Large intestine (tissue), 3 donors: ENCODE data around the gene CDH23. TPM values are rescaled to one million over a fixed set of nuclear protein-coding genes. Genes with fewer than 3 reads are reported as not detected.
A peak's percentile ranks its signal among the peaks of the same experiment; 100 is the strongest.

ENCODE experiments used
- DNase-seq, 2 donors: peaks; one replicate each; pipeline versions ENCODE4 v3.0.0 to v3.0.0-alpha.2; 2013
- H3K27ac ChIP-seq: one replicate; pipeline ENCODE4 v1.5.1; 2013; ENCODE audit warnings: low read length
- H3K27me3 ChIP-seq: 2 replicates; pipeline ENCODE4 v1.6.1; 2013; ENCODE audit warnings: low read length; ENCODE audit not compliant: control insufficient read depth, insufficient read depth
- H3K36me3 ChIP-seq: 2 replicates; pipeline ENCODE4 v1.6.1; 2013; ENCODE audit warnings: low read length; ENCODE audit not compliant: control insufficient read depth, insufficient read depth
- H3K4me1 ChIP-seq: one replicate; pipeline ENCODE4 v1.6.1; 2013; ENCODE audit warnings: low read length; ENCODE audit not compliant: control insufficient read depth, insufficient read depth
- H3K4me3 ChIP-seq: one replicate; pipeline ENCODE4 v1.5.1; 2013; ENCODE audit warnings: low read length
- H3K9me3 ChIP-seq: one replicate; pipeline ENCODE4 v1.6.1; 2013; ENCODE audit warnings: mild to moderate bottlenecking, low read depth, low read length, moderate library complexity; ENCODE audit not compliant: control insufficient read depth
- WGBS: methylation state at CpG from one replicate; pipeline ENCODE4 v1.1.5; 2013; ENCODE audit warnings: low lambda C conversion rate; ENCODE audit not compliant: insufficient coverage; 5-methylcytosine and 5-hydroxymethylcytosine counted together
- polyA plus RNA-seq: library from polyadenylated mRNA; unstranded; fragments of 120-200 nt; gene quantifications from one replicate; pipeline ENCODE4 v1.2.1, GENCODE V29; 2013

CDH23 gene
- polyA plus RNA-seq, 1 donor, result 1.7 TPM

DNA sequence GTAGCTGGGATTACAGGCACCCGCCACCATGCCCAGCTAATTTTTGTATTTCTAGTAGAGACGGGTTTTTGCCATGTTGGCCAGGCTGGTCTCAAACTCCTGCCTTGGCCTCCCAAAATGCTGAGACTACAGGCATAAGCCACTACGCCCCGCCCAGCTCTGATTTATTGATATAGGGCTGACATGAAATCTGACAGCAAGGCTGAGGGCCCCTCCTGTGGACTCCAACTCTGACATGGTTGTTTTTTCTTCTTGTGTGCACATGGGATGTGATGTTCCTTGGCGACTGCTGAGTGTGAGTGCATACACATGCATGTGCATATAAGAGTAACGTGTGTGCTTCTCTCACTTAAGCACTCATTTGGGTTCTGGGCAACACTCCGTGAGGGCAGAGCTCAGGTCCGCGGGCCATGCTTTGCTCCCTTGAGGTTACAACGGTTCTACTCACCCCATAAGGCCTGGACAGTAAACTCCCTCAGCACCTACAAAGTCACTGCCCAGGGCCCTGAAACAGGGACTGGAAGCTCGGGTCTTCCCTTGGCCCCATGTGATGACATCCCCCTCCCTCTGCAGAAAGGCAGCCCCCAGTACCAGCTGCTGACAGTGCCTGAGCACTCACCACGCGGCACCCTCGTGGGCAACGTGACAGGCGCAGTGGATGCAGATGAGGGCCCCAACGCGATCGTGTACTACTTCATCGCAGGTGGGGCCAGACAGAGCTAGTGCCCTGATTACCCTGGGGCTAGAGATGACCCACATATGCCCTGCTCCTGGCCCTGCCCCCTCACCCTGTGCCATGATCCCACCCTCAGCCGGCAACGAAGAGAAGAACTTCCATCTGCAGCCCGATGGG lies 410.2 kb downstream of the CDH23 start:
- no peaks in the 10 kb centered on the region for H3K4me1 ChIP-seq
- no peak for DNase-seq
- no peaks in the 10 kb centered on the region for H3K36me3 ChIP-seq
- H3K27ac ChIP-seq, result no peak overlapping the region
- no CpG with 5 or more reads among the region's 23 CpGs for WGBS
- H3K4me3 ChIP-seq, result no peak overlapping the region
- peaks cover 12% of the 10 kb centered on the region for H3K27me3 ChIP-seq
- H3K9me3 ChIP-seq, result no peaks in the 10 kb centered on the region

DNA sequence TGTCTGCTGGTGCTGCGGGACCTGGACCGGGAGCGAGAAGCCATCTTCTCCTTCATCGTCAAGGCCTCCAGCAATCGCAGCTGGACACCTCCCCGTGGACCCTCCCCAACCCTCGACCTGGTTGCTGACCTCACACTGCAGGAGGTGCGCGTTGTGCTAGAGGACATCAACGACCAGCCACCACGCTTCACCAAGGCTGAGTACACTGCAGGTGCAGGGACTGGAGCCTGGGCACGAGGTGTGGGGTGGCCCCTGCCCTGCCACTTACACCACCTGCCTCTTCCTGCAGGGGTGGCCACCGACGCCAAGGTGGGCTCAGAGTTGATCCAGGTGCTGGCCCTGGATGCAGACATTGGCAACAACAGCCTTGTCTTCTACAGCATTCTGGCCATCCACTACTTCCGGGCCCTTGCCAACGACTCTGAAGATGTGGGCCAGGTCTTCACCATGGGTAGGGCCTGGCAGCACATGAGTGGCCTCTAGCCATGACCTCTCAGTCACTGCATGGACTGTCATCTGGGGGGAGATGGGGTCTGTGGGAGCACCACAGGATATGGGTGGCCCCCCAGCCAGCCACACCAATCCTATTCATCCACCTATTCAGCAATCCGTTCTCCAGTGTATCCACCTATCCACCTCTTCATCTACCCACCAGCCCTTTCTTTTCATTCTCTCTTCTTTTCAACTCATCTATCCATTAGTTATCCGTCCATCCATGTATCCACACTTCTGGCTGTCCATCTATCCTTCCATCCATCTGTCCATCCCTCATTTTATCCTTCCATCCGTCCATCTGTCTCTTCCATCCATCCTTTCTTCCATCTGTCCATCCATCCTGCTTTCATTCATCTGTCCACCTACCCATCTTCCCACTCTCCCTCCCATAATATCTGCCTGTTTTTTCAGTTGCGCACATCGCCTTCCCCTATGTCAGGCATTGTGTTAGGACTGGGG lies 411.1 kb downstream of the CDH23 start:
- WGBS, result 97% methylated on average over 3 of the region's 21 CpGs
- no peak overlapping the region for H3K4me3 ChIP-seq
- no peaks in the 10 kb centered on the region for H3K4me1 ChIP-seq
- no peaks in the 10 kb centered on the region for H3K9me3 ChIP-seq
- H3K36me3 ChIP-seq, result no peaks in the 10 kb centered on the region
- peaks cover 12% of the 10 kb centered on the region for H3K27me3 ChIP-seq
- DNase-seq, result no peak
- H3K27ac ChIP-seq, result no peak overlapping the region

DNA sequence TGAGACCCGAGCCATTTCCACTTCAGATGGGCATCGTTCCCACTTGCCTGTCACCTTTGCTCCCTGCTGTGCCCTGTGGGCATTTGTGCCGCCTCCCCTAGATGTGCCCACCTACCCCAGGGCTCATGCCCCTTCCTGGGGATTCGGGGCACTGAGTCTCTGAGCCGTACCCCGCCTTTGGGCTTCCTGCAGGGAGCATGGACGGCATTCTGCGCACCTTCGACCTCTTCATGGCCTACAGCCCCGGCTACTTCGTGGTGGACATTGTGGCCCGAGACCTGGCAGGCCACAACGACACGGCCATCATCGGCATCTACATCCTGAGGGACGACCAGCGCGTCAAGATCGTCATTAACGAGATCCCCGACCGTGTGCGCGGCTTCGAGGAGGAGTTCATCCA lies 412.9 kb downstream of the CDH23 start:
- Histone ChIP-seq H3K9me3 (no peaks in the 10 kb centered on the region), H3K4me1 (no peaks in the 10 kb centered on the region), H3K4me3 (no peak overlapping the region), H3K27me3 (peaks cover 12% of the 10 kb centered on the region), H3K27ac (no peak overlapping the region), H3K36me3 (peaks cover 1% of the 10 kb centered on the region)
- DNase-seq, result no peak
- no CpG with 5 or more reads among the region's 25 CpGs for WGBS

DNA sequence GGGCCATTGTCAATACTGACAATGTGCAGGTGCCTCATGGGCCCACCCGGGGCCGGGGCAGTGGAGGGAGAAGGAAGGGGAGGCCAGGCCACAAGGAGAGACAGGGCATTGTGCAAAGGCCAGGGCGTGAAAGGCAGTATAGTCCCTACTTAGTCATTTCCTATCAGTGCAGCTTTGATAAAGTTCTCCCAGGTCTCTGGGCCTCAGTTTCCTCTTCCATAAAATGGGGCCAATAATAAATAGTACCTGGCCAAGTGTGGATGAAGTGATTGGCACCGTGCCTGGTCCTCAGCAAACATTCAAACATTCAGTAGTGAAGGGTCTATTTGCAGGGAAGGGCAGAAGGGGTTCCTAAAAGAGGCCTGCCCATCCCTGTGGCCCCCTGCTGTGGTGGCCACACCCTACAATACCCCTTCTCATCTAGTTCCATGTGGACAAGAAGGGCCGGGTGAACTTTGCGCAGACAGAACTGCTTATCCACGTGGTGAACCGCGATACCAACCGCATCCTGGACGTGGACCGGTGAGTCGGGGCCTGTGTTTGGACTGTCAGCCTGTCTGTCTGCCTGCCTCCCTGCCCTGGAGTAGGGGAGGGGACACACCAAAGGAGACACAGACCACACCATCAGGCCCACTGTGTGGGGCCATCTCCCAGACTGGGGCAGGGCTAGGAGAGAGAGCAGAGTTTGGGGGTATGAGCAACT lies 413.5 kb downstream of the CDH23 start:
- H3K4me1 ChIP-seq, result no peaks in the 10 kb centered on the region
- H3K36me3 ChIP-seq, result peaks cover 4% of the 10 kb centered on the region
- H3K27ac ChIP-seq, result no peak overlapping the region
- no peak for DNase-seq
- WGBS, result no CpG with 5 or more reads among the region's 13 CpGs
- no peaks in the 10 kb centered on the region for H3K9me3 ChIP-seq
- no peak overlapping the region for H3K4me3 ChIP-seq
- peaks cover 9% of the 10 kb centered on the region for H3K27me3 ChIP-seq

DNA sequence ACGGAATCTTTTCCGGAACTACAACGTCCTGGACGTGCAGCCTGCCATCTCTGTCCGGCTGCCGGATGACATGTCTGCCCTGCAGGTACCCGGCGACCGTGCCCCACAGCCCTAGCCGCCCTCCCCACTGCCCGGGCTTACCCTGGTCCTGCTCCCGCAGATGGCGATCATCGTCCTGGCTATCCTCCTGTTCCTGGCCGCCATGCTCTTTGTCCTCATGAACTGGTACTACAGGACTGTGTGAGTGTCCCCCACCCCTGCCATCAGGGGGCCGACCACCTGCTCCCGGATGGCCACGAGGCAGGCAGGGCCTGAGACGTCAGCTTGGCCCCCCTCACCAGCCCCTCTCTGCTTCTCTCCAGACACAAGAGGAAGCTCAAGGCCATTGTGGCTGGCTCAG lies 414.6 kb downstream of the CDH23 start:
- no peak overlapping the region for H3K27ac ChIP-seq
- no peaks in the 10 kb centered on the region for H3K4me1 ChIP-seq
- DNase-seq, result no peak
- H3K9me3 ChIP-seq, result no peaks in the 10 kb centered on the region
- WGBS, result no CpG with 5 or more reads among the region's 19 CpGs
- no peak overlapping the region for H3K4me3 ChIP-seq
- H3K36me3 ChIP-seq, result peaks cover 15% of the 10 kb centered on the region
- no peaks in the 10 kb centered on the region for H3K27me3 ChIP-seq

DNA sequence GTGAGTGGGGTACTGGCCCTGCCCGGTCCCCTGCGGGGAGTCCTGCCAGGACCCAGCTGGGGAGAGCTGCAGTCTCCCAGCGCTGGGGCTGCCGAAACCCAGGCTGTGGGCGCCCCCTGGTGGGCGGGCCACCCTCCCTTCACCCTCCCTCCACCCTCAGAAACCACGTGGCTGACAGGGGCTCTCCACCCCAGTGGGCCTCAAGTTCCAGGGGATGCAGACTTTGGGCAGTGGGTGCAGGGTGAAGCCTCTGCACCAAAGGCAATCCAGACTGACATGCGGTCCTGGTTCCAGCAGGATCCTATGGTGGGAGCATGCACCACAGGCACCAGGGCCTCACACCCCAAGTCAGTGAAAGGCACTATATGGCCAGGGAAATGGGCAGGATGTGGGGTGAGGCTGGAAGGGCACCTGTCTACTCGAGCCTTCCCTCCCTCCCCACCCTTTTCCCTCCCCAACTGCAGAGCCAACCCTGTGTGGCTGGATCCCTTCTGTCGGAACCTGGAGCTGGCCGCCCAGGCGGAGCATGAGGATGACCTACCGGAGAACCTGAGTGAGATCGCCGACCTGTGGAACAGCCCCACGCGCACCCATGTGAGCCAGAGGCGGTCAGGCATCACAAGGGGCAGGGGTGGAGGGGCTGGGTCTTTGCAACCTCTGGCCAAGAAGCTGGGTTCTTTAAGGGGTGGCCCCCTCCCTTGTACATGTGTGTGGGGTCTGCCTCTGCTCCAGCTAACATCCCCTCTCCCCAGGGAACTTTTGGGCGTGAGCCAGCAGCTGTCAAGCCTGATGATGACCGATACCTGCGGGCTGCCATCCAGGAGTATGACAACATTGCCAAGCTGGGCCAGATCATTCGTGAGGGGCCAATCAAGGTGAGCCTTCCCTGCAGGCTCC lies 415.5 kb downstream of the CDH23 start:
- peak; percentile 45 to 53 for DNase-seq
- Histone ChIP-seq H3K27me3 (no peaks in the 10 kb centered on the region), H3K9me3 (no peaks in the 10 kb centered on the region), H3K4me3 (no peak overlapping the region), H3K4me1 (no peaks in the 10 kb centered on the region), H3K27ac (no peak overlapping the region), H3K36me3 (peaks cover 24% of the 10 kb centered on the region)
- WGBS, result no CpG with 5 or more reads among the region's 22 CpGs

DNA sequence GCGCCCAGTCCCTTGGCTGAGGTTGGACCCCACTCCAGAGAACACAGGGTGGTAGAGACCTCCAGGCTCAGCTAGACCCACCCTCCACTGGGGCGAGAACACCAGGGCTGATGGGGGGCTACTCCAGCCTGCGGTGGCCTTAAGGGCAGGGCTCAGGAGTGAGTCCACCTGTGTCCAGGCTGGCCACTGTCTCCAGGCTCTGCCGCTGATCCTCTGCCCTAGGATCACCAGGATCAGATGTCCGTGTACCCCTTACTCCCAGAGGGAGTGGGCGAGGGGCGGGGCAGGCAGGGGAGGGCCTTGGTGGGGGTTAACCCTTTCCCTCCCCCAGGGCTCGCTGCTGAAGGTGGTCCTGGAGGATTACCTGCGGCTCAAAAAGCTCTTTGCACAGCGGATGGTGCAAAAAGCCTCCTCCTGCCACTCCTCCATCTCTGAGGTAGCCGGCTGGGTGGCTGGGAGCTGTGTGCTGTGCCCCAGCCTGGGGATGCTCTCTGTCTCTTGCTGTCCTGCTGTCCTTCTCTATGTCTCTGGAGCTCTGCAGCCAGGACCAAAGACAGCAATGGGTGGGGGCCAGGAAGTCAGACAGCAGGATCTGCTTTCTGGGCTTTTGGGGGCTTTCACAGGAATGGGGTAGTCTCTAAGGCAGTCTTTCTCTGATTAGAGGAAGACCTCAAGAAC lies 416.3 kb downstream of the CDH23 start:
- Histone ChIP-seq H3K36me3 (peaks cover 32% of the 10 kb centered on the region), H3K4me1 (no peaks in the 10 kb centered on the region), H3K27me3 (no peaks in the 10 kb centered on the region), H3K9me3 (no peaks in the 10 kb centered on the region), H3K4me3 (no peak overlapping the region), H3K27ac (no peak overlapping the region)
- no peak for DNase-seq
- WGBS, result no CpG with 5 or more reads among the region's 11 CpGs

DNA sequence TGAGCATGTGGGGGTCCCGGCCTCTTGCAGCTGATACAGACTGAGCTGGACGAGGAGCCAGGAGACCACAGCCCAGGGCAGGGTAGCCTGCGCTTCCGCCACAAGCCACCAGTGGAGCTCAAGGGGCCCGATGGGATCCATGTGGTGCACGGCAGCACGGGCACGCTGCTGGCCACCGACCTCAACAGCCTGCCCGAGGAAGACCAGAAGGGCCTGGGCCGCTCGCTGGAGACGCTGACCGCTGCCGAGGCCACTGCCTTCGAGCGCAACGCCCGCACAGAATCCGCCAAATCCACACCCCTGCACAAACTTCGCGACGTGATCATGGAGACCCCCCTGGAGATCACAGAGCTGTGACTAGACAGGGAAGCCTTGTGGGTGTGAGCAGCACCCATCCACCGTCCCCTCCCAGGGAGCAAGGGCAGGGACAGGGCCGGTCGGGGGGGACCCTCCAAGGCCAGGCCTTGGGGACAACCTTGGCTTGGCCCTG lies 418.2 kb downstream of the CDH23 start:
- DNase-seq, result no peak
- Histone ChIP-seq H3K27me3 (no peaks in the 10 kb centered on the region), H3K36me3 (peaks cover 51% of the 10 kb centered on the region), H3K4me1 (no peaks in the 10 kb centered on the region), H3K4me3 (no peak overlapping the region), H3K9me3 (no peaks in the 10 kb centered on the region), H3K27ac (no peak overlapping the region)
- no CpG with 5 or more reads among the region's 26 CpGs for WGBS

DNA sequence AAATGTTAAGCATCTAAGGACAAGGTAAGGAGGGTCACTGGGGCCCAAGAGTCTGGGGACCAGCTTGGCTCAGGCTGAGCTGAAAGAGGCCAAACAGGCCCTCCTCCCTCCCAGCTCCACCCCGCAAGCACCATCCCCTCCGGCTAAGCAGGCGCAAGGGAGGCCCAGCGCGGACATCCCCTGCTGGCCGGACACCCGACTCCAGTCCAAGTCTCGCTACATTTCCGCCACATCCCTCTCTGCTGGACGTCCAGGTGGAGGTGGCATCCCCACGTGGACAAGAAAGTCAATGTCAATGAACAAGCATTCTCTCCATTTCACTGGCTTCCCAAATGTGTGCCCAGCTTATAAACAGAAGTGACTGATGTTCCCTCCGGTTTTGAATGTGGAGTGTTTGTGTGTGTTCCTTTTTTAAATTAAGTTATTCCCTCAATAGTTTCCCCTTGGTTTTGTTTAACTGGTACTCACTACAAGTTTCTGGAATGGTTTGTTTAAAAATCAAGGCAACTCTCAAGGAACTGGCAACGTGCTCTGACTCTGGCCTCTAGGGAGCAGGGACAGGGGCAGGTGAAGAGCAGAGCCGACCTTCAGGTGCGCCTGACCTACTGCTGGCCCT lies 418.9 kb downstream of the CDH23 start:
- Histone ChIP-seq H3K4me1 (no peaks in the 10 kb centered on the region), H3K27ac (no peak overlapping the region), H3K27me3 (no peaks in the 10 kb centered on the region), H3K36me3 (peaks cover 57% of the 10 kb centered on the region), H3K4me3 (no peak overlapping the region), H3K9me3 (no peaks in the 10 kb centered on the region)
- no peak for DNase-seq
- WGBS, result no CpG with 5 or more reads among the region's 15 CpGs
